HG02885 (cell line): ENCODE measurements around the gene MYO3A.
"Not testable (repeated sequence)": the region's sequence is repeated elsewhere in the genome, so short reads cannot be mapped to it uniquely, and the experiment has no call there.

Source experiments
- ATAC-seq: cut with Tn5 transposase; IDR thresholded peaks from one replicate; pipeline ENCODE4 v1.9.1; 2021; ENCODE audit warnings: mild to moderate bottlenecking; ENCODE audit not compliant: unreplicated experiment, poor library complexity

The MYO3A gene

GRCh38 chr10:26081459-26081858 lies 147.4 kb downstream of the MYO3A start:
- no peak for ATAC-seq

- no peak for ATAC-seq
These were observed 151.5 kb downstream of the MYO3A start for GRCh38 chr10:26085549-26085948.

GRCh38 chr10:26087666-26088065 lies 153.6 kb downstream of the MYO3A start:
- no peak for ATAC-seq

- no peak for ATAC-seq
These were observed 156.0 kb downstream of the MYO3A start for GRCh38 chr10:26090026-26090425.

GRCh38 chr10:26090762-26091161 lies 156.7 kb downstream of the MYO3A start:
- no peak for ATAC-seq

GRCh38 chr10:26093229-26093628 lies 159.2 kb downstream of the MYO3A start:
- no peak for ATAC-seq

GRCh38 chr10:26095781-26096180 lies 161.8 kb downstream of the MYO3A start:
- ATAC-seq = no peak

- not testable (repeated sequence) for ATAC-seq
These were observed 163.5 kb downstream of the MYO3A start for GRCh38 chr10:26097549-26097948.

GRCh38 chr10:26112532-26112931 lies 178.5 kb downstream of the MYO3A start:
- ATAC-seq = no peak

GRCh38 chr10:26138613-26139012 lies 204.6 kb downstream of the MYO3A start:
- ATAC-seq = no peak

- ATAC-seq = no peak
These were observed 222.0 kb downstream of the MYO3A start for GRCh38 chr10:26156019-26156418.

- ATAC-seq = no peak
These were observed 223.7 kb downstream of the MYO3A start for GRCh38 chr10:26157734-26158133.

- ATAC-seq = no peak
These were observed 235.4 kb downstream of the MYO3A start for GRCh38 chr10:26169466-26169865.

GRCh38 chr10:26172131-26172530 lies 238.1 kb downstream of the MYO3A start:
- ATAC-seq = no peak

GRCh38 chr10:26173837-26174236 lies 239.8 kb downstream of the MYO3A start:
- no peak for ATAC-seq

- no peak for ATAC-seq
These were observed 243.3 kb downstream of the MYO3A start for GRCh38 chr10:26177341-26177740.

- ATAC-seq = no peak
These were observed 260.2 kb downstream of the MYO3A start for GRCh38 chr10:26194275-26194674.

- no peak for ATAC-seq
These were observed 263.2 kb downstream of the MYO3A start for GRCh38 chr10:26197248-26197647.

- ATAC-seq = no peak
These were observed 264.1 kb downstream of the MYO3A start for GRCh38 chr10:26198119-26198518.

GRCh38 chr10:26199841-26200240 lies 265.8 kb downstream of the MYO3A start:
- no peak for ATAC-seq

GRCh38 chr10:26205223-26205622 lies 271.2 kb downstream of the MYO3A start:
- ATAC-seq = no peak

GRCh38 chr10:26211781-26212444 lies 277.9 kb downstream of the MYO3A start:
- ATAC-seq = no peak

GRCh38 chr10:26212511-26212910 lies 278.5 kb downstream of the MYO3A start:
- no peak for ATAC-seq
